ENCODE results near the gene KCTD2.

DNA sequence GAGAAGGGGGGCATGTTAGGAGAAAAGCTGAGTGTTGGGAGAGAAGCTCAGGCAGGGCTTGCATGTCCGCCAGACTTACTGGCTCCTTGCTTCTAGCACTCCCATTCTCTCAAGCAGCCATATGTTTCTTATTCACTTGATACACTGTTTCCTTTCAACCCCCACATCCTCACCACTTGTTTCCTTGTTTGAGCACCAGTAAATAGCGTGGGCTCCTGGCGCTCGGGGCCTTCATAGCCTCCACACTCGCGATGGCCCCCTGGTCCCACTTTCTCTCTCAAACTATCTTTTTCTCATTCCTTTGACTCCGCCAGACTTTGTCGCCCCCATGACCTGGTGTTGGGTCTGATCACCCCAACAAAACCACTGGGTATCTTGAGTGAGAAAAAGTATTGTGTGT is 16.9 kb upstream of the KCTD2 start:
- TF ChIP-seq, protein P1, sequence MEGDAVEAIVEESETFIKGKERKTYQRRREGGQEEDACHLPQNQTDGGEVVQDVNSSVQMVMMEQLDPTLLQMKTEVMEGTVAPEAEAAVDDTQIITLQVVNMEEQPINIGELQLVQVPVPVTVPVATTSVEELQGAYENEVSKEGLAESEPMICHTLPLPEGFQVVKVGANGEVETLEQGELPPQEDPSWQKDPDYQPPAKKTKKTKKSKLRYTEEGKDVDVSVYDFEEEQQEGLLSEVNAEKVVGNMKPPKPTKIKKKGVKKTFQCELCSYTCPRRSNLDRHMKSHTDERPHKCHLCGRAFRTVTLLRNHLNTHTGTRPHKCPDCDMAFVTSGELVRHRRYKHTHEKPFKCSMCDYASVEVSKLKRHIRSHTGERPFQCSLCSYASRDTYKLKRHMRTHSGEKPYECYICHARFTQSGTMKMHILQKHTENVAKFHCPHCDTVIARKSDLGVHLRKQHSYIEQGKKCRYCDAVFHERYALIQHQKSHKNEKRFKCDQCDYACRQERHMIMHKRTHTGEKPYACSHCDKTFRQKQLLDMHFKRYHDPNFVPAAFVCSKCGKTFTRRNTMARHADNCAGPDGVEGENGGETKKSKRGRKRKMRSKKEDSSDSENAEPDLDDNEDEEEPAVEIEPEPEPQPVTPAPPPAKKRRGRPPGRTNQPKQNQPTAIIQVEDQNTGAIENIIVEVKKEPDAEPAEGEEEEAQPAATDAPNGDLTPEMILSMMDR (IDR thresholded peaks at IDR 0.05; ENCODE audit: borderline replicate concordance, extremely low read depth, low read length, poor library complexity, severe bottlenecking) = no peak
- TF ChIP-seq EZH2 (IDR thresholded peaks at IDR 0.05; ENCODE audit: borderline replicate concordance, low read depth, low read length, severe bottlenecking) = no peak
